Measurements from ENCODE around the gene ZSCAN10. TPM values are rescaled to one million over a fixed set of nuclear protein-coding genes. Genes with fewer than 3 reads are reported as not detected.

ZSCAN10 gene
- total and polyA plus RNA-seq, 2 of the 13 experiments (the other 11 are each of a cell fraction or from before 2014, with no cell fraction given) = not detected

GRCh38 chr16:3059723-3060242 lies 39.3 kb downstream of the ZSCAN10 start:
- in situ Hi-C loops (cut with HindIII; ENCODE audit: extremely low pct_ligation_motif_present, low pct_unique_long_range_greater_than_20kb) (no loop called here), intact Hi-C loops (cut with micrococcal nuclease; ENCODE audit: unreplicated experiment) (loop anchor here (1.0 to 2.0 kb wide), 3 partner anchors 28 to 69 kb away; no protein-coding TSS in a partner anchor)
- peak; percentile 7; the same call in 2 of the 3 replicates for ATAC-seq
- peak overlapping the region; percentile 55 for H3K27ac ChIP-seq (ENCODE audit: extremely low read length, insufficient read depth, low read length)
- no peaks in the 10 kb centered on the region for H3K36me3 ChIP-seq (replicated peaks in 1 of 2; ENCODE audit: control insufficient read depth in 1 of 2, insufficient read depth in 2 of 2, low read length in 2 of 2)
- H3K9ac ChIP-seq (ENCODE audit: insufficient read depth, low read depth, low read length) = peak overlapping the region; percentile 77
- no peaks in the 10 kb centered on the region for H3K79me2 ChIP-seq (ENCODE audit: insufficient read depth, low read length)
- H3K4me1 ChIP-seq (ENCODE audit: insufficient read depth, low read length) = peaks cover 20% of the 10 kb centered on the region
- ChIA-PET POLR2A (interaction anchor here (0.7 to 3.0 kb wide), 20 partner anchors 10 to 1291 kb away, joined by 3 to 30 read pairs (median 4); partner anchors contain the start of genes PAM16, PAQR4, TNFRSF12A and ZNF205), CTCF (ENCODE audit: low intra/inter-chr PET ratio, low total read pairs) (interaction anchor here (0.7 to 1.6 kb wide), 5 partner anchors 26 to 42 kb away, joined by 3 to 8 read pairs (median 7); no protein-coding TSS in a partner anchor)
- no peaks in the 10 kb centered on the region for H3K9me3 ChIP-seq (ENCODE audit: low read length)
- no peaks in the 10 kb centered on the region for H3K27me3 ChIP-seq (ENCODE audit: control insufficient read depth in 1 of 2, insufficient read depth in 2 of 2, low read length in 2 of 2)
- no peak for FAIRE-seq
- no peak for DNase-seq (ENCODE audit: low spot score)
- 7% methylated on average over 9 of the region's 9 CpGs for WGBS (ENCODE audit: low lambda C conversion rate)
- BruUV-seq (replicated peaks) = TSS peak; percentile 74
- TF ChIP-seq YEATS4 (CRISPR knock-in tag; IDR thresholded peaks at IDR 0.05; ENCODE audit: borderline replicate concordance) (no peak), SRY (CRISPR knock-in tag; IDR thresholded peaks at IDR 0.05) (0 out of 2 replicates have a peak, but pooled peaks have one; percentile 2), NCOR1 (IDR thresholded peaks at IDR 0.05; ENCODE audit: borderline replicate concordance, low read length) (no peak), MLLT10 (CRISPR knock-in tag; IDR thresholded peaks at IDR 0.05) (no peak), HES4 (CRISPR knock-in tag; IDR thresholded peaks at IDR 0.05; ENCODE audit: borderline replicate concordance) (0 out of 2 replicates have a peak, but pooled peaks have one; percentile 4), MED1 (CRISPR knock-in tag; IDR thresholded peaks at IDR 0.05) (no peak), ZNF816 (CRISPR knock-in tag; IDR thresholded peaks at IDR 0.05; ENCODE audit: borderline replicate concordance) (0 out of 2 replicates have a peak, but pooled peaks have one; percentile 50), TCF7L2 (IDR thresholded peaks at IDR 0.05; ENCODE audit: low read depth, low read length) (no peak), MTA1 (CRISPR knock-in tag; IDR thresholded peaks at IDR 0.05; ENCODE audit: borderline replicate concordance) (no peak), ZNF317 (CRISPR knock-in tag; IDR thresholded peaks at IDR 0.05) (peak; percentile 10; the same call in 1 of the 2 replicates), HMGA1 (CRISPR knock-in tag; conservative IDR thresholded peaks at IDR 0.05) (no peak), RXRA (CRISPR knock-in tag; IDR thresholded peaks at IDR 0.05) (peak; percentile 10; the same call in 1 of the 2 replicates), FOXJ3 (CRISPR knock-in tag; IDR thresholded peaks at IDR 0.05; ENCODE audit: borderline replicate concordance) (no peak), ZNF703 (CRISPR knock-in tag; IDR thresholded peaks at IDR 0.05; ENCODE audit: borderline replicate concordance) (0 out of 2 replicates have a peak, but pooled peaks have one; percentile 16), ZSCAN9 (CRISPR knock-in tag; IDR thresholded peaks at IDR 0.05; ENCODE audit: borderline replicate concordance) (0 out of 2 replicates have a peak, but pooled peaks have one; percentile 1), ZNF709 (CRISPR knock-in tag; IDR thresholded peaks at IDR 0.05) (0 out of 2 replicates have a peak, but pooled peaks have one; percentile 65), GTF2F1 (IDR thresholded peaks at IDR 0.05; ENCODE audit: low read length) (no peak)
- TF ChIP-seq, protein P1, sequence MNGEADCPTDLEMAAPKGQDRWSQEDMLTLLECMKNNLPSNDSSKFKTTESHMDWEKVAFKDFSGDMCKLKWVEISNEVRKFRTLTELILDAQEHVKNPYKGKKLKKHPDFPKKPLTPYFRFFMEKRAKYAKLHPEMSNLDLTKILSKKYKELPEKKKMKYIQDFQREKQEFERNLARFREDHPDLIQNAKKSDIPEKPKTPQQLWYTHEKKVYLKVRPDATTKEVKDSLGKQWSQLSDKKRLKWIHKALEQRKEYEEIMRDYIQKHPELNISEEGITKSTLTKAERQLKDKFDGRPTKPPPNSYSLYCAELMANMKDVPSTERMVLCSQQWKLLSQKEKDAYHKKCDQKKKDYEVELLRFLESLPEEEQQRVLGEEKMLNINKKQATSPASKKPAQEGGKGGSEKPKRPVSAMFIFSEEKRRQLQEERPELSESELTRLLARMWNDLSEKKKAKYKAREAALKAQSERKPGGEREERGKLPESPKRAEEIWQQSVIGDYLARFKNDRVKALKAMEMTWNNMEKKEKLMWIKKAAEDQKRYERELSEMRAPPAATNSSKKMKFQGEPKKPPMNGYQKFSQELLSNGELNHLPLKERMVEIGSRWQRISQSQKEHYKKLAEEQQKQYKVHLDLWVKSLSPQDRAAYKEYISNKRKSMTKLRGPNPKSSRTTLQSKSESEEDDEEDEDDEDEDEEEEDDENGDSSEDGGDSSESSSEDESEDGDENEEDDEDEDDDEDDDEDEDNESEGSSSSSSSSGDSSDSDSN (CRISPR knock-in tag; IDR thresholded peaks at IDR 0.05) = 0 out of 2 replicates have a peak, but pooled peaks have one; percentile 9
- peak overlapping the region; percentile 99 for H3K4me2 ChIP-seq (ENCODE audit: low read depth, low read length)
- no peak overlapping the region for H2AFZ ChIP-seq (ENCODE audit: low read length)
- H4K20me1 ChIP-seq (ENCODE audit: insufficient read depth, low read length) = no peaks in the 10 kb centered on the region
- H3K4me3 ChIP-seq (replicated peaks in 1 of 3; ENCODE audit: insufficient read depth in 1 of 3, low read depth in 2 of 3, low read length in 3 of 3) = peak overlapping the region; percentile 74 to 91 (median 90); a peak in 5 of 6 replicates
